SU-DHL-6 (cell line): ENCODE data around the gene S100A1.

Experiments used
- CTCF ChIP-seq: fragments of 200-600 bp; sonication (generic); IDR thresholded peaks from one replicate; pipeline ENCODE4 v1.5.1; 2017; ENCODE audit warnings: antibody characterized with exemption, mild to moderate bottlenecking, low read length, moderate library complexity; ENCODE audit not compliant: insufficient read depth, poor library complexity, severe bottlenecking
- EZH2phosphoT487 ChIP-seq: fragments of 200-600 bp; sonication (generic), shearing (Covaris generic); conservative IDR thresholded peaks from 2 replicates; pipeline ENCODE4 v1.6.1; 2018; ENCODE audit warnings: mild to moderate bottlenecking, antibody characterized with exemption, low read length, moderate library complexity, mixed read lengths

GRCh38 chr1:153643100-153643499 is 14.9 kb downstream of the S100A1 start:
- no peak for TF ChIP-seq EZH2phosphoT487
- TF ChIP-seq CTCF, result no peak
